Mononuclear cell (primary cell): ENCODE data around the gene CXCL14. TPM values are rescaled to one million over a fixed set of nuclear protein-coding genes. Genes with fewer than 3 reads are reported as not detected.

Source experiments
- H3K27me3 ChIP-seq: 2 replicates; pipeline ENCODE4 v1.6.0; 2011; ENCODE audit warnings: low read length, control low read depth; ENCODE audit not compliant: insufficient read depth
- H3K4me1 ChIP-seq: 2 replicates; pipeline ENCODE4 v1.5.1; 2011; ENCODE audit warnings: mild to moderate bottlenecking, low read length, control low read depth; ENCODE audit not compliant: insufficient read depth
- H3K4me3 ChIP-seq: 2 replicates; pipeline ENCODE4 v1.5.1; 2011; ENCODE audit warnings: mild to moderate bottlenecking, low read length, moderate library complexity
- H3K9me3 ChIP-seq: 2 replicates; pipeline ENCODE4 v1.5.1; 2011; ENCODE audit warnings: low read depth, mild to moderate bottlenecking, control low read depth, low read length
- total RNA-seq: library from RNA; depleted of rRNA; stranded (reverse); fragments of >200 nt; gene quantifications from one replicate; pipeline ENCODE4 v1.2.3, GENCODE V29; 2012

CXCL14 gene
- total RNA-seq, 1 donor = not detected

- Histone ChIP-seq H3K27me3 (no peaks in the 10 kb centered on the region), H3K4me3 (no peak overlapping the region), H3K9me3 (no peaks in the 10 kb centered on the region), H3K4me1 (no peaks in the 10 kb centered on the region)
Measured at GRCh38 chr5:135602882-135603721, 24.3 kb upstream of the CXCL14 start.

GRCh38 chr5:135601466-135601865 is 22.7 kb upstream of the CXCL14 start:
- H3K4me3 ChIP-seq = no peak overlapping the region
- no peaks in the 10 kb centered on the region for H3K9me3 ChIP-seq
- no peaks in the 10 kb centered on the region for H3K4me1 ChIP-seq
- no peaks in the 10 kb centered on the region for H3K27me3 ChIP-seq

- no peaks in the 10 kb centered on the region for H3K9me3 ChIP-seq
- no peaks in the 10 kb centered on the region for H3K4me1 ChIP-seq
- no peak overlapping the region for H3K4me3 ChIP-seq
Measured at GRCh38 chr5:135600971-135601381, 22.2 kb upstream of the CXCL14 start.

GRCh38 chr5:135600152-135600570 is 21.4 kb upstream of the CXCL14 start:
- Histone ChIP-seq H3K4me1 (no peaks in the 10 kb centered on the region), H3K9me3 (no peaks in the 10 kb centered on the region), H3K27me3 (no peaks in the 10 kb centered on the region), H3K4me3 (no peak overlapping the region)

More at GRCh38 chr5:135600971-135601381, 22.2 kb upstream of the CXCL14 start:
- no peaks in the 10 kb centered on the region for H3K27me3 ChIP-seq

- Histone ChIP-seq H3K4me1 (no peaks in the 10 kb centered on the region), H3K9me3 (no peaks in the 10 kb centered on the region), H3K27me3 (no peaks in the 10 kb centered on the region), H3K4me3 (no peak overlapping the region)
Measured at GRCh38 chr5:135599421-135600151, 20.8 kb upstream of the CXCL14 start.

- Histone ChIP-seq H3K4me1 (no peaks in the 10 kb centered on the region), H3K27me3 (no peaks in the 10 kb centered on the region), H3K4me3 (no peak overlapping the region), H3K9me3 (no peaks in the 10 kb centered on the region)
Measured at GRCh38 chr5:135598691-135599395, 20.1 kb upstream of the CXCL14 start.

- H3K9me3 ChIP-seq = no peaks in the 10 kb centered on the region
- H3K4me3 ChIP-seq = no peak overlapping the region
- no peaks in the 10 kb centered on the region for H3K4me1 ChIP-seq
- no peaks in the 10 kb centered on the region for H3K27me3 ChIP-seq
Measured at GRCh38 chr5:135596788-135597187, 18.0 kb upstream of the CXCL14 start.

GRCh38 chr5:135596157-135596763 is 17.5 kb upstream of the CXCL14 start:
- no peaks in the 10 kb centered on the region for H3K4me1 ChIP-seq
- no peak overlapping the region for H3K4me3 ChIP-seq
- no peaks in the 10 kb centered on the region for H3K27me3 ChIP-seq
- no peaks in the 10 kb centered on the region for H3K9me3 ChIP-seq

GRCh38 chr5:135594416-135594960 is 15.7 kb upstream of the CXCL14 start:
- Histone ChIP-seq H3K4me1 (no peaks in the 10 kb centered on the region), H3K9me3 (no peaks in the 10 kb centered on the region), H3K4me3 (no peak overlapping the region), H3K27me3 (no peaks in the 10 kb centered on the region)

GRCh38 chr5:135593886-135594285 is 15.1 kb upstream of the CXCL14 start:
- Histone ChIP-seq H3K9me3 (no peaks in the 10 kb centered on the region), H3K27me3 (no peaks in the 10 kb centered on the region), H3K4me1 (no peaks in the 10 kb centered on the region), H3K4me3 (no peak overlapping the region)

- H3K27me3 ChIP-seq = no peaks in the 10 kb centered on the region
- no peaks in the 10 kb centered on the region for H3K4me1 ChIP-seq
- H3K4me3 ChIP-seq = no peak overlapping the region
- no peaks in the 10 kb centered on the region for H3K9me3 ChIP-seq
Measured at GRCh38 chr5:135593141-135593540, 14.3 kb upstream of the CXCL14 start.

- Histone ChIP-seq H3K4me1 (no peaks in the 10 kb centered on the region), H3K27me3 (no peaks in the 10 kb centered on the region), H3K4me3 (no peak overlapping the region), H3K9me3 (no peaks in the 10 kb centered on the region)
Measured at GRCh38 chr5:135592312-135593045, 13.7 kb upstream of the CXCL14 start.

- Histone ChIP-seq H3K27me3 (no peaks in the 10 kb centered on the region), H3K9me3 (no peaks in the 10 kb centered on the region), H3K4me3 (no peak overlapping the region), H3K4me1 (no peaks in the 10 kb centered on the region)
Measured at GRCh38 chr5:135591277-135591676, 12.5 kb upstream of the CXCL14 start.

GRCh38 chr5:135589152-135589551 is 10.4 kb upstream of the CXCL14 start:
- Histone ChIP-seq H3K4me3 (no peak overlapping the region), H3K27me3 (peaks cover 1% of the 10 kb centered on the region), H3K9me3 (no peaks in the 10 kb centered on the region), H3K4me1 (no peaks in the 10 kb centered on the region)
